GM19372 (cell line): ENCODE measurements around the gene CFAP91.

ENCODE experiments used
- ATAC-seq: cut with Tn5 transposase; IDR thresholded peaks from one replicate; pipeline ENCODE4 v1.9.1; 2021; ENCODE audit warnings: mild to moderate bottlenecking, low read depth, moderate library complexity; ENCODE audit not compliant: unreplicated experiment

Gene CFAP91

DNA sequence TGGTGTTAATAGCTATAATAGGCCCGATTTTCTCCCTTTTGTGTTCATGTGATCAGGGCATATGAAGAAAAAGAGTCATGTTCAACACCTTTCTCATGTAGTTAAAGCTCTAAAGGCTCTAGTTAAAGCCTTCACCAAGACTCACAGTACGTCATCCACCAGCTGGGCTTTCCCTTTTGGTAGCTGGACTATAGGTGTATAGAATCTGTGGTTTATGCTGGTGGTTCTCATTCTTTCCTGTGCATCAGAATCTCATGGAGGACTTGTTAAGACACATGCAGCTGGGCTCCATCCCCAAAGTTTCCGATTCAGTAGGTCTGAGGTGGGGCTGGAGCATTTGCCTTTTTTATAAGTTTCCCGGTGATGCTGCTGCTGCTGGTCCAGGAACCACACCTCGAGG is 31.0 kb downstream of the CFAP91 start:
- no peak for ATAC-seq

DNA sequence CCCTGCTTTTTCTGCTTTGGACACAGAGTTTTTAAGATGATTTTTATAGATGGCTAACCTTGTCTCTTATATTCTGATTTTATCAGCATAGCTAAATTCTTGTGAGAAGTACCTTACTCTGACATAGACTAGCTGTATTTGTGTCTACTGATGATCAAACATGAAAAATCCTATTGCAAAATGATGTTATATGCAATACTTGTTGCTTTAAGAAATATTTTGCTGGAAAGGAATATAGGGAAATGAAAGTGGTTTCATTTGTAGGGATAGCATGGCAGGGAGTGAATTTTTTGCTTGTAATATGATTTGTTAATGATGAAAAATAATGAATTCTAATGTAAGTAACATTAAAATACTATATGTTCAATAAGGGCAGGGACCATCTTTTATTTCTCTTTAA is 35.9 kb downstream of the CFAP91 start:
- ATAC-seq: no peak

DNA sequence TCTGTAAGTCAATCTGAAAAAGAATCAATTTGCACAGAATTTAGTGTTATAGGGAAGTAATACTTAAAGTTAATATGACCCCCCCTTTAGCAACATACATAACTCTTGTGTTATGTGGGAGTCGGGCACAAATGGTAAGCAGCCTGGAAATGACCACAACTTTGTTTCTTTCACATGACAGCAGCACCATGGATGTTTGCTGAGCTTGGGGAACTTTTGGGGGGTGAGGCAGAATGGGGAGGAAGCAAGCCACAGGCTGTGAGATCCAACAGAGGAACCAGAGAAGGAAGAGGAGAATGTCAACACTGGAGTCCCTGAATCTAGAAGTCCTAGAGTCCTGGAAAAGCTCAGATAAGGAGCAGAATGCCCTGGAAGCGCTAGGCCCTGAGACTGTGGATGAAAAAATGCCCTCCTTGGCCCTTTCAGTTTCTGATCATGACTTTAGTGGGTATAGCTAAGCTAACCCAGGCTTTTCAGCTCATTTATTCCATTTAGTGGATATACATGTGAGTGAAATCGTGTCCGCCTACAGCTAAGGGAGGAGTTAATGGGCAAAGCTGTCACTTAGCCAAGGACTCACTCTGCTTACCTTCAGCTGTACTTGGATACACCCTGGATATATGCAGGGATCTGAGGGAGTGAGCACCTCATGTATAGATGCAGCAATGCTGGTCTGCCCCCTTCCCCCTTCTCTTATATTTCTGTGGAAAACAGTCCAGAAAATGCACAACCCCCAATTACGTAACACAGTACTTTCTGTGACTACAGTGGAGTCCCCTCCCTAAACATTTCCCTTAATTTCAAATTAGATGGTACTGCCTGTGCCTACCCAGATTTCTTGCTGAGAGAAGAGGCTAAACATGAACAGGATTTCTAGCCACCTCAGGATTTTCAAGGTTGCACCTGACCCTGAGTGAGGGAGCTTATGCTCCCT is 39.1 kb downstream of the CFAP91 start:
- ATAC-seq: no peak

DNA sequence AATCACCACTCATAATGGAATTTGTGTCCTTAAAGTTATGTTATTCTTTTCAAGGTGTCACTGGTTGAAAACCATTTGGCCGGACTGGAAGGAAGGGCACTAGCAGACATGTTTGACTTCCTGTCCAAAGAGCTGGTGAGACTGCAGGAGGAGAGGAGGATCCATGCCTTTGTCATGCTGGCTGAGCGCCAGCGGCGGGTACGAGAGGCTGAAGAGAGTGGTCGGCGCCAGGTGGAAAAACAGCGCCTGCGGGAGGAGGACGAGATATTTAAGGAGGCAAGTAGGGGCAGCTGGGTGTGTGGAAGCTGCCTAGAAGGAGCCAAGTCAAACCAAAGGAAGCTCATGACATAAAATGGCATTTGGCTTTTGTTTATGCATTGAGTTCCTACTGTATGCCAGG is 41.1 kb downstream of the CFAP91 start:
- no peak for ATAC-seq

DNA sequence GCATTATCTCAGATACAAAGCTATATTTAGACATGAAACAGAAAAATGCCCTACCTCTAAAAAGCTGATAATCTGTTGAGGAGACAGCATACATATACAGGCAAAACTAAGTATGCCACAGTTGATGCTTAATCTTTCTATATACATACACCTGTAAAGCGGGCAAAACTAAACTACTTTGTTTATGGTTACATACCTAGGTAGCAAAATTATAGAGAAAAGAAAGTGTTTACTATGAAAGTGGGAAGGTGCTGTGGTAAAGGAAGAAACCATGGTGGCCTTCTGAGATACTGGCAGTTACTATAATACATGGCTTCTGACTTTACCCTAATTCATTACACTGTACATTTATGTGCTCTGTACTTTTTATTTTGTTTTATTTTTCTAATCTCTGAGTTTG is 43.1 kb downstream of the CFAP91 start:
- ATAC-seq: no peak

GRCh38 chr3:119746423-119746822 is 43.6 kb downstream of the CFAP91 start:
- no peak for ATAC-seq

DNA sequence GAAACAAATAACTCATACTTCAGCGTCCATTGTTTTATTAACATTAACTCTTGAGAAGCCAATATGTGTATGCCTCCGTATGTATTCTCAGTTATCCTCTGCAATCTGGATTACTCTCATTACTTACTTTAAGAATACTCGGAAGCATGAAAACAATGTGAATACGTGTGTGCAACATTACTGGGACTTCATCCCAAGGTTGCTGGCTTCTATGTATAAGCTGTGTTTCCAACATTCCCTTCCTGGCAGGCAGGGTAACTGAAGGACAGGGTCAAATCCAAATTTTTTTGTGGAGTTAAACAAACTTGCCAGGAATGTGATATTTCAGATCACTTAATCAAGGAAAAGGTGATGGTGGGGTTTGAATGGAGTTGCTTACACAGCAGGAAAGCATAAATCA is 44.5 kb downstream of the CFAP91 start:
- ATAC-seq: no peak

GRCh38 chr3:119748991-119749390 is 46.2 kb downstream of the CFAP91 start:
- ATAC-seq: no peak

- no peak for ATAC-seq
Observed at GRCh38 chr3:119751423-119751822, 48.6 kb downstream of the CFAP91 start.
